ENCODE results near the gene KDELR3.

KDELR3 gene

GRCh38 chr22:38427465-38427864 lies 40.4 kb upstream of the KDELR3 start:
- Histone ChIP-seq H3K4me3 (ENCODE audit: insufficient read depth, low read depth, low read length, poor library complexity, severe bottlenecking) (no peak overlapping the region), H3K4me1 (ENCODE audit: control insufficient read depth, insufficient read depth, low read length, poor library complexity, severe bottlenecking) (no peaks in the 10 kb centered on the region), H3K27ac (ENCODE audit: insufficient read depth, low read length, poor library complexity, severe bottlenecking) (no peak overlapping the region), H3K27me3 (replicated peaks; ENCODE audit: control insufficient read depth, insufficient read depth, low read length, poor library complexity, severe bottlenecking) (no peaks in the 10 kb centered on the region), H3K9me3 (ENCODE audit: control insufficient read depth, low read length) (no peaks in the 10 kb centered on the region), H3K36me3 (ENCODE audit: control insufficient read depth, insufficient read depth, low read length) (no peaks in the 10 kb centered on the region)
- DNase-seq: no peak

GRCh38 chr22:38427940-38428339 lies 40.0 kb upstream of the KDELR3 start:
- no peaks in the 10 kb centered on the region for H3K27me3 ChIP-seq (replicated peaks; ENCODE audit: control insufficient read depth, insufficient read depth, low read length, poor library complexity, severe bottlenecking)
- H3K4me3 ChIP-seq (ENCODE audit: insufficient read depth, low read depth, low read length, poor library complexity, severe bottlenecking): no peak overlapping the region
- no peaks in the 10 kb centered on the region for H3K9me3 ChIP-seq (ENCODE audit: control insufficient read depth, low read length)

GRCh38 chr22:38428714-38429113 lies 39.2 kb upstream of the KDELR3 start:
- Histone ChIP-seq H3K27me3 (replicated peaks; ENCODE audit: control insufficient read depth, insufficient read depth, low read length, poor library complexity, severe bottlenecking) (no peaks in the 10 kb centered on the region), H3K9me3 (ENCODE audit: control insufficient read depth, low read length) (no peaks in the 10 kb centered on the region), H3K36me3 (ENCODE audit: control insufficient read depth, insufficient read depth, low read length) (no peaks in the 10 kb centered on the region), H3K27ac (ENCODE audit: insufficient read depth, low read length, poor library complexity, severe bottlenecking) (no peak overlapping the region), H3K4me1 (ENCODE audit: control insufficient read depth, insufficient read depth, low read length, poor library complexity, severe bottlenecking) (no peaks in the 10 kb centered on the region), H3K4me3 (ENCODE audit: insufficient read depth, low read depth, low read length, poor library complexity, severe bottlenecking) (no peak overlapping the region)
- no peak for DNase-seq

More at GRCh38 chr22:38427940-38428339, 40.0 kb upstream of the KDELR3 start:
- no peak for DNase-seq
- H3K36me3 ChIP-seq (ENCODE audit: control insufficient read depth, insufficient read depth, low read length): no peaks in the 10 kb centered on the region
- H3K4me1 ChIP-seq (ENCODE audit: control insufficient read depth, insufficient read depth, low read length, poor library complexity, severe bottlenecking): no peaks in the 10 kb centered on the region
- H3K27ac ChIP-seq (ENCODE audit: insufficient read depth, low read length, poor library complexity, severe bottlenecking): no peak overlapping the region

- DNase-seq: no peak
- H3K4me3 ChIP-seq (ENCODE audit: insufficient read depth, low read depth, low read length, poor library complexity, severe bottlenecking): no peak overlapping the region
- H3K27ac ChIP-seq (ENCODE audit: insufficient read depth, low read length, poor library complexity, severe bottlenecking): no peak overlapping the region
- no peaks in the 10 kb centered on the region for H3K27me3 ChIP-seq (replicated peaks; ENCODE audit: control insufficient read depth, insufficient read depth, low read length, poor library complexity, severe bottlenecking)
- no peaks in the 10 kb centered on the region for H3K4me1 ChIP-seq (ENCODE audit: control insufficient read depth, insufficient read depth, low read length, poor library complexity, severe bottlenecking)
- no peaks in the 10 kb centered on the region for H3K36me3 ChIP-seq (ENCODE audit: control insufficient read depth, insufficient read depth, low read length)
- no peaks in the 10 kb centered on the region for H3K9me3 ChIP-seq (ENCODE audit: control insufficient read depth, low read length)
These were observed 38.3 kb upstream of the KDELR3 start for GRCh38 chr22:38429499-38430068.

DNA sequence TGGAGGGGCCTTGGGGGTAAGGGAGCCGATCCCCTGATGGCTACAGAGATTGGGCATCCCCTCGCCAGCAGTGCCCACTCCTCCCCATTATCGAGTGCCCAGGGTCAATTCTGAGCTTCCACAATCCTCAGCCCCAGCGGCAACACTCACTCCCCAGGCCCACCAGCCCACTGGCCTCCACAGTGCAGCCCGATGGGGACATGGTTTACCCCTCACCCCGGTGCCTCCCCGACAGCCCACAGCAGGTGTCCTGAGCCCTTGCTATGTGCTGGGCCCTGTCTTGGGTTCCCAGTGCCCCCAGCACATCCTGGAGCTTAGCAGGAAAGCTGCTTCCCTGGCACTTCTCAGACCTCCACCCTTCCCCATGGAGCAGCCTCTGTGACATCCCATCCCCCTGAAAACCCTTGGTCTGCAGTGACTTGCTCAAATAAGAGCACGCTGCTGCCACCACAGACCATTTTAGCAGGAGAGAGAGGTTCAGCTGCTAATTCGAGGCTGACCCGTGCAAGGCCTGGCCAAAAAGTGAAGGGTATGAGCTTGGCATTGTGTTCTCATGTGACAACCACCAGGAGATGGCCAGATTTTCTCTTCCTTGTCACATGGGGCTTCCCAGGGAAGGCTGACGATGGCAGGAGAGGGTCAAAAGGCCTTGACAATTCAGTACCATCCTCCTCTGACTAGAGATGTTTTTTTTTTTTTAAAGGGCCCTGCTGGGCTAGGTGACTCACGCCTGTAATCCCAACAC lies 36.5 kb upstream of the KDELR3 start:
- Histone ChIP-seq H3K4me1 (ENCODE audit: control insufficient read depth, insufficient read depth, low read length, poor library complexity, severe bottlenecking) (no peaks in the 10 kb centered on the region), H3K9me3 (ENCODE audit: control insufficient read depth, low read length) (no peaks in the 10 kb centered on the region), H3K27me3 (replicated peaks; ENCODE audit: control insufficient read depth, insufficient read depth, low read length, poor library complexity, severe bottlenecking) (no peaks in the 10 kb centered on the region), H3K36me3 (ENCODE audit: control insufficient read depth, insufficient read depth, low read length) (no peaks in the 10 kb centered on the region), H3K4me3 (ENCODE audit: insufficient read depth, low read depth, low read length, poor library complexity, severe bottlenecking) (no peak overlapping the region), H3K27ac (ENCODE audit: insufficient read depth, low read length, poor library complexity, severe bottlenecking) (no peak overlapping the region)
- no peak for DNase-seq

DNA sequence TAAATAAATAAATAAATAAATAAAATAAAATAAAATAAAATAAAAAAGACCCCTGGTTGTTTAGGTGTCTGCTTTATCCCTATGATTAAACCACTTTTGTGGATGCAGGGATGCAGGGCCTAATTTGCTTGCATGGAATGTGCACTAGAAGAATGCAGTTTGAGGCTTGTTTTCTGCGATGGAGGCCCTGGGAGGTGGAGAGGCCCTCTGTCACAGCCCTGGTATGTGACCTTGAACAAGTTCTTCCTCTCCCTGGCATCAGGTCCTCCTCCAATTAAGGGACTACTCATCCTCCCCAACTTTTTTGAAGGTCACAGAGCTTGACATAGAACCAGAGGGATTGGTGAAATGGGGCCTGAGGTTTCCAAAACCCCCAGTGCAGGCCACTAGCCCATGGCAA lies 35.6 kb upstream of the KDELR3 start:
- Histone ChIP-seq H3K27ac (ENCODE audit: insufficient read depth, low read length, poor library complexity, severe bottlenecking) (no peak overlapping the region), H3K36me3 (ENCODE audit: control insufficient read depth, insufficient read depth, low read length) (no peaks in the 10 kb centered on the region), H3K27me3 (replicated peaks; ENCODE audit: control insufficient read depth, insufficient read depth, low read length, poor library complexity, severe bottlenecking) (no peaks in the 10 kb centered on the region), H3K4me1 (ENCODE audit: control insufficient read depth, insufficient read depth, low read length, poor library complexity, severe bottlenecking) (no peaks in the 10 kb centered on the region), H3K9me3 (ENCODE audit: control insufficient read depth, low read length) (no peaks in the 10 kb centered on the region), H3K4me3 (ENCODE audit: insufficient read depth, low read depth, low read length, poor library complexity, severe bottlenecking) (no peak overlapping the region)
- DNase-seq: no peak

DNA sequence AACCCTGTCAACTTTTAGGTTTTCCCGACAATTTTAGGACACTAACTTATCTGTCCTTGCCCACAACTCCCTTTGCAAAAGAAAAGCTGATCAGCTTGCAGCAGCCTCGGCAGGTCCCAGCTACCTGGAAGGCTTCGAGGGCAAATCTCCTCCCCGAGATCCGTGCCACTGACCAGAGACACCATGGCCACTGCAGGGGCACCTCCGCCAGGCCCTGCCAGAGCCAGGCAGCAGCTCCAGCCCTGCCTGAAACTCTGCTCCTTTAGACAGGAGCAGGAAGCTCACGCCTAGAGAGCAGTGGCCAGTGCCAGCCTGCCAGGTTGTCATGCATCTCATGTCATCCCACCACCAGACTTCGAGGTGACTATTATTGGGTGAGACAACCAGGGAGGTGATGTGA lies 34.0 kb upstream of the KDELR3 start:
- Histone ChIP-seq H3K9me3 (ENCODE audit: control insufficient read depth, low read length) (no peaks in the 10 kb centered on the region), H3K27ac (ENCODE audit: insufficient read depth, low read length, poor library complexity, severe bottlenecking) (no peak overlapping the region), H3K36me3 (ENCODE audit: control insufficient read depth, insufficient read depth, low read length) (no peaks in the 10 kb centered on the region), H3K4me3 (ENCODE audit: insufficient read depth, low read depth, low read length, poor library complexity, severe bottlenecking) (no peak overlapping the region), H3K4me1 (ENCODE audit: control insufficient read depth, insufficient read depth, low read length, poor library complexity, severe bottlenecking) (no peaks in the 10 kb centered on the region), H3K27me3 (replicated peaks; ENCODE audit: control insufficient read depth, insufficient read depth, low read length, poor library complexity, severe bottlenecking) (no peaks in the 10 kb centered on the region)
- DNase-seq: no peak

DNA sequence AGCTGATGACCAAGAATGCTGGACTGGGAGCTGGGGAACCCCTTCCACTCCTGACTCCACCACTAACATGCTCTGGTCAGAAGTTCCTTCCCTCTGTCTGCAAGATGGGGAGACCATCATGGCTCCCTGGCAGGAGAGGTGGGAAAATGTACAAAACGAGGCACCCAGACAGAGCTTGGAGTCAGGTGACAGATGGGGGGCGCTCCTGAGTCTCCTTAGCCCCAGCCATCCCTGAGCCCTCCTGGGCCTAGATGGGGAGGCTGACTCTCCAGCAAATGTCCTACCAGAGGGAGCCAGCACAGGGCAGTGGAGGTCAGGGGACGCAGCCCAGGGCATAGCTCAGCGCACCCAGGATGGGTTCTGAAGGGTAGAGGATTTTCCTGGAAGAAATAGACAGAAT lies 32.9 kb upstream of the KDELR3 start:
- Histone ChIP-seq H3K27ac (ENCODE audit: insufficient read depth, low read length, poor library complexity, severe bottlenecking) (no peak overlapping the region), H3K4me3 (ENCODE audit: insufficient read depth, low read depth, low read length, poor library complexity, severe bottlenecking) (no peak overlapping the region), H3K9me3 (ENCODE audit: control insufficient read depth, low read length) (no peaks in the 10 kb centered on the region), H3K36me3 (ENCODE audit: control insufficient read depth, insufficient read depth, low read length) (no peaks in the 10 kb centered on the region), H3K27me3 (replicated peaks; ENCODE audit: control insufficient read depth, insufficient read depth, low read length, poor library complexity, severe bottlenecking) (no peaks in the 10 kb centered on the region), H3K4me1 (ENCODE audit: control insufficient read depth, insufficient read depth, low read length, poor library complexity, severe bottlenecking) (no peaks in the 10 kb centered on the region)
- no peak for DNase-seq

GRCh38 chr22:38435965-38436364 lies 31.9 kb upstream of the KDELR3 start:
- no peaks in the 10 kb centered on the region for H3K36me3 ChIP-seq (ENCODE audit: control insufficient read depth, insufficient read depth, low read length)
- H3K4me1 ChIP-seq (ENCODE audit: control insufficient read depth, insufficient read depth, low read length, poor library complexity, severe bottlenecking): no peaks in the 10 kb centered on the region
- no peaks in the 10 kb centered on the region for H3K27me3 ChIP-seq (replicated peaks; ENCODE audit: control insufficient read depth, insufficient read depth, low read length, poor library complexity, severe bottlenecking)
- no peak overlapping the region for H3K27ac ChIP-seq (ENCODE audit: insufficient read depth, low read length, poor library complexity, severe bottlenecking)
- no peak for DNase-seq
- H3K9me3 ChIP-seq (ENCODE audit: control insufficient read depth, low read length): no peaks in the 10 kb centered on the region
- H3K4me3 ChIP-seq (ENCODE audit: insufficient read depth, low read depth, low read length, poor library complexity, severe bottlenecking): no peak overlapping the region

- Histone ChIP-seq H3K36me3 (ENCODE audit: control insufficient read depth, insufficient read depth, low read length) (no peaks in the 10 kb centered on the region), H3K4me3 (ENCODE audit: insufficient read depth, low read depth, low read length, poor library complexity, severe bottlenecking) (no peak overlapping the region), H3K27ac (ENCODE audit: insufficient read depth, low read length, poor library complexity, severe bottlenecking) (no peak overlapping the region), H3K9me3 (ENCODE audit: control insufficient read depth, low read length) (no peaks in the 10 kb centered on the region), H3K4me1 (ENCODE audit: control insufficient read depth, insufficient read depth, low read length, poor library complexity, severe bottlenecking) (no peaks in the 10 kb centered on the region), H3K27me3 (replicated peaks; ENCODE audit: control insufficient read depth, insufficient read depth, low read length, poor library complexity, severe bottlenecking) (no peaks in the 10 kb centered on the region)
- no peak for DNase-seq
These were observed 31.1 kb upstream of the KDELR3 start for GRCh38 chr22:38436629-38437395.
